Neuronal stem cell (in vitro differentiated cells): ENCODE results near the gene BHMT.
"Not testable (repeated sequence)": the region's sequence is repeated elsewhere in the genome, so short reads cannot be mapped to it uniquely, and the experiment has no call there.

Experiments
- DNase-seq: peaks from one replicate; pipeline ENCODE4 v3.0.0-alpha.2; 2013; ENCODE audit warnings: low spot score
- H2AFZ ChIP-seq: one replicate; pipeline ENCODE4 v1.6.1; 2013; ENCODE audit warnings: mild to moderate bottlenecking, low read length, inconsistent platforms
- H2AK5ac ChIP-seq: 2 replicates; pipeline ENCODE4 v1.6.1; 2013; ENCODE audit warnings: low read depth, mild to moderate bottlenecking, inconsistent platforms, low read length, moderate library complexity, mixed read lengths
- H2BK120ac ChIP-seq: 2 replicates; pipeline ENCODE4 v1.6.1; 2013; ENCODE audit warnings: low read depth, mild to moderate bottlenecking, inconsistent platforms, low read length, moderate library complexity, mixed read lengths
- H2BK12ac ChIP-seq: one replicate; pipeline ENCODE4 v1.6.1; 2013; ENCODE audit warnings: low read length, inconsistent platforms
- H2BK15ac ChIP-seq: 2 replicates; pipeline ENCODE4 v1.6.1; 2013; ENCODE audit warnings: mild to moderate bottlenecking, low read length, inconsistent platforms, mixed read lengths
- H2BK5ac ChIP-seq: one replicate; pipeline ENCODE4 v1.6.1; 2013; ENCODE audit warnings: inconsistent platforms, mild to moderate bottlenecking, low read length, moderate library complexity
- H3K14ac ChIP-seq: one replicate; pipeline ENCODE4 v1.6.1; 2013; ENCODE audit warnings: low read length, inconsistent platforms
- H3K18ac ChIP-seq: 2 replicates; pipeline ENCODE4 v1.6.1; 2013; ENCODE audit warnings: low read length, inconsistent platforms
- H3K23ac ChIP-seq: 2 replicates; pipeline ENCODE4 v1.6.1; 2013; ENCODE audit warnings: low read depth, mild to moderate bottlenecking, mixed read lengths, low read length, inconsistent platforms; ENCODE audit not compliant: poor library complexity
- H3K27ac ChIP-seq: replicated peaks from 3 replicates; pipeline ENCODE4 v1.5.1; 2013; ENCODE audit warnings: low read length, inconsistent platforms
- H3K27me3 ChIP-seq, 3 experiments: 2 replicates each; pipeline ENCODE4 v1.6.1; 2013; ENCODE audit warnings: low read length in 3 of 3, mild to moderate bottlenecking in 2 of 3, inconsistent platforms in 1 of 3, low read depth in 1 of 3, mixed read lengths in 1 of 3, moderate library complexity in 1 of 3; ENCODE audit not compliant: control insufficient read depth in 3 of 3, insufficient read depth in 3 of 3
- H3K36me3 ChIP-seq, 2 donors: replicated peaks in 1 of 2; 2 replicates each; pipeline ENCODE4 v1.6.1; 2013; ENCODE audit warnings: low read length in 2 of 2; ENCODE audit not compliant: control insufficient read depth in 2 of 2, insufficient read depth in 2 of 2
- H3K4ac ChIP-seq: 2 replicates; pipeline ENCODE4 v1.6.1; 2013; ENCODE audit warnings: inconsistent platforms, mild to moderate bottlenecking, low read length, moderate library complexity
- H3K4me1 ChIP-seq, 2 donors: 1 replicate in 1 of 2; 2 replicates in 1 of 2; pipeline ENCODE4 v1.6.1; 2013; ENCODE audit warnings: low read length in 2 of 2, low read depth in 1 of 2; ENCODE audit not compliant: control insufficient read depth in 2 of 2, insufficient read depth in 1 of 2
- H3K4me2 ChIP-seq: one replicate; pipeline ENCODE4 v1.6.1; 2013; ENCODE audit warnings: mild to moderate bottlenecking, low read length, inconsistent platforms; ENCODE audit not compliant: insufficient read depth, poor library complexity, severe bottlenecking
- H3K4me3 ChIP-seq, 2 donors: 2 replicates each; pipeline ENCODE4 v1.5.1; 2013; ENCODE audit warnings: low read length in 2 of 2, mild to moderate bottlenecking in 2 of 2, inconsistent platforms in 1 of 2, moderate library complexity in 1 of 2
- H3K79me1 ChIP-seq: one replicate; pipeline ENCODE4 v1.6.1; 2013; ENCODE audit warnings: low read depth, mild to moderate bottlenecking, inconsistent platforms, low read length, moderate library complexity
- H3K9ac ChIP-seq: one replicate; pipeline ENCODE4 v1.6.1; 2013; ENCODE audit warnings: mild to moderate bottlenecking, low read depth, low read length, inconsistent platforms; ENCODE audit not compliant: poor library complexity
- H3K9me3 ChIP-seq, 2 donors: replicated peaks in 1 of 2; 2 replicates each; pipeline versions ENCODE3 to v1.6.1; 2013; ENCODE audit warnings: low read length in 2 of 2, mild to moderate bottlenecking in 2 of 2, inconsistent platforms in 1 of 2, low read depth in 1 of 2, mixed read lengths in 1 of 2, moderate library complexity in 1 of 2; ENCODE audit not compliant: control insufficient read depth in 2 of 2, insufficient read depth in 1 of 2
- H4K8ac ChIP-seq: one replicate; pipeline ENCODE4 v1.6.1; 2013; ENCODE audit warnings: low read depth, mild to moderate bottlenecking, inconsistent platforms, low read length, moderate library complexity
- H4K91ac ChIP-seq: one replicate; pipeline ENCODE4 v1.6.1; 2013; ENCODE audit warnings: low read length, low read depth, mild to moderate bottlenecking, inconsistent platforms; ENCODE audit not compliant: poor library complexity
- WGBS, 2 donors: extraction: QIAGEN DNeasy Blood & Tissue Kit; methylation state at CpG; one replicate each; pipeline ENCODE4 v1.1.7; 2013; ENCODE audit warnings: missing lambda C conversion rate in 2 of 2, mixed read lengths in 1 of 2; ENCODE audit not compliant: insufficient read length in 2 of 2, insufficient replicate concordance in 1 of 2; ENCODE audit errors: extremely low coverage in 2 of 2; 5-methylcytosine and 5-hydroxymethylcytosine counted together

The BHMT gene

GRCh38 chr5:79171635-79172245 lies 60.1 kb downstream of the BHMT start:
- Histone ChIP-seq H2BK12ac (no peak overlapping the region), H3K23ac (no peak overlapping the region), H3K4ac (no peak overlapping the region), H2BK5ac (no peak overlapping the region), H3K9ac (no peak overlapping the region), H4K91ac (no peak overlapping the region), H2BK120ac (no peak overlapping the region), H2BK15ac (no peak overlapping the region), H4K8ac (no peak overlapping the region), H3K4me1 (peaks cover 0 to 3% of the 10 kb centered on the region in 2 donors), H3K4me3 (no peak overlapping the region), H2AK5ac (no peak overlapping the region), H3K18ac (no peak overlapping the region), H3K36me3 (no peaks in the 10 kb centered on the region), H3K9me3 (no peaks in the 10 kb centered on the region), H3K14ac (no peak overlapping the region), H3K4me2 (no peak overlapping the region), H3K27ac (no peak overlapping the region), H3K27me3 (no peaks in the 10 kb centered on the region), H3K79me1 (no peaks in the 10 kb centered on the region), H2AFZ (no peak overlapping the region)
- DNase-seq = no peak
- WGBS, 2 donors = no CpG with 5 or more reads among the region's 6 CpGs

GRCh38 chr5:79172269-79172668 lies 60.7 kb downstream of the BHMT start:
- H2BK5ac ChIP-seq = no peak overlapping the region
- DNase-seq = no peak
- no peaks in the 10 kb centered on the region for H3K9me3 ChIP-seq
- no CpG with 5 or more reads among the region's 1 CpG for WGBS, 2 donors
- H3K9ac ChIP-seq = no peak overlapping the region
- H2AFZ ChIP-seq = no peak overlapping the region
- no peak overlapping the region for H4K91ac ChIP-seq
- H3K23ac ChIP-seq = no peak overlapping the region
- no peak overlapping the region for H3K4me2 ChIP-seq
- H3K4me3 ChIP-seq = no peak overlapping the region
- no peaks in the 10 kb centered on the region for H3K36me3 ChIP-seq
- no peaks in the 10 kb centered on the region for H3K27me3 ChIP-seq
- no peak overlapping the region for H2BK12ac ChIP-seq
- no peak overlapping the region for H4K8ac ChIP-seq
- H3K18ac ChIP-seq = no peak overlapping the region
- H2BK15ac ChIP-seq = no peak overlapping the region
- no peak overlapping the region for H3K27ac ChIP-seq
- no peak overlapping the region for H3K14ac ChIP-seq
- H3K79me1 ChIP-seq = no peaks in the 10 kb centered on the region
- no peak overlapping the region for H3K4ac ChIP-seq
- no peak overlapping the region for H2AK5ac ChIP-seq
- H3K4me1 ChIP-seq = peaks cover 0 to 3% of the 10 kb centered on the region in 2 donors
- no peak overlapping the region for H2BK120ac ChIP-seq

- H2AFZ ChIP-seq = no peak overlapping the region
- no peak overlapping the region for H3K4me3 ChIP-seq
- H3K18ac ChIP-seq = no peak overlapping the region
- H3K4me2 ChIP-seq = no peak overlapping the region
- H3K4ac ChIP-seq = no peak overlapping the region
- H2BK15ac ChIP-seq = no peak overlapping the region
- no CpG with 5 or more reads among the region's 6 CpGs for WGBS, 2 donors
- H2BK120ac ChIP-seq = no peak overlapping the region
- H3K9me3 ChIP-seq = no peaks in the 10 kb centered on the region
- no peak for DNase-seq
- no peaks in the 10 kb centered on the region for H3K27me3 ChIP-seq
- H4K91ac ChIP-seq = no peak overlapping the region
- H2BK5ac ChIP-seq = no peak overlapping the region
- H3K36me3 ChIP-seq = no peaks in the 10 kb centered on the region
- no peaks in the 10 kb centered on the region for H3K79me1 ChIP-seq
- H3K27ac ChIP-seq = no peak overlapping the region
- H2BK12ac ChIP-seq = no peak overlapping the region
- H3K9ac ChIP-seq = no peak overlapping the region
- H2AK5ac ChIP-seq = no peak overlapping the region
- H3K14ac ChIP-seq = no peak overlapping the region
- no peak overlapping the region for H3K23ac ChIP-seq
- H3K4me1 ChIP-seq = peaks cover 0 to 3% of the 10 kb centered on the region in 2 donors
- H4K8ac ChIP-seq = no peak overlapping the region
Observed at GRCh38 chr5:79173626-79174025, 62.0 kb downstream of the BHMT start.

- not testable (repeated sequence) for H3K27ac ChIP-seq, H3K4me3 ChIP-seq, H2BK12ac ChIP-seq, H3K79me1 ChIP-seq, DNase-seq, H2AFZ ChIP-seq, H3K4me2 ChIP-seq, H3K9ac ChIP-seq, H2BK120ac ChIP-seq, H3K36me3 ChIP-seq, H4K8ac ChIP-seq, H3K18ac ChIP-seq, H2BK5ac ChIP-seq, H3K27me3 ChIP-seq, H3K23ac ChIP-seq, H3K4me1 ChIP-seq, H3K14ac ChIP-seq, H2BK15ac ChIP-seq, H3K4ac ChIP-seq, H2AK5ac ChIP-seq, H3K9me3 ChIP-seq, H4K91ac ChIP-seq
- WGBS, 2 donors = no CpG with 5 or more reads among the region's 4 CpGs
Observed at GRCh38 chr5:79180449-79180848, 68.8 kb downstream of the BHMT start.
